ENCODE results near the gene FBXL19. TPM values are rescaled to one million over a fixed set of nuclear protein-coding genes. Genes with fewer than 3 reads are reported as not detected.

FBXL19 gene
- total RNA-seq, 1 experiment from 2014 or later, result 70.8 TPM

- Histone ChIP-seq H3K9me3 (ENCODE audit: insufficient read depth, low read depth) (no peaks in the 10 kb centered on the region), H3K9me2 (ENCODE audit: insufficient read depth) (no peaks in the 10 kb centered on the region), H3K36me3 (ENCODE audit: low read depth) (no peaks in the 10 kb centered on the region), H3K79me2 (ENCODE audit: low read depth) (no peaks in the 10 kb centered on the region), H4K20me1 (ENCODE audit: insufficient read depth) (no peaks in the 10 kb centered on the region), H3K4me3 (no peak overlapping the region), H3K27ac (no peak overlapping the region), H3K27me3 (ENCODE audit: insufficient read depth, low read depth) (no peaks in the 10 kb centered on the region), H3K4me1 (replicated peaks; ENCODE audit: insufficient read depth) (0 out of 2 replicates have a peak, but pooled peaks cover 12% of the 10 kb centered on the region), H3K4me2 (no peak overlapping the region), H3F3A (ENCODE audit: insufficient read depth, low read depth) (peaks cover 39% of the 10 kb centered on the region; the same call in 1 of the 2 replicates), H2AFZ (no peak overlapping the region)
- intact Hi-C loops (cut with micrococcal nuclease; ENCODE audit: unreplicated experiment), result loop anchor here (2.0 kb wide), 1 partner anchor 17 kb away; no protein-coding TSS in a partner anchor
- no peak for DNase-seq
- CTCF ChIA-PET, result no interaction called here
- TF ChIP-seq CTCF (conservative IDR thresholded peaks at IDR 0.05), result no peak
- POLR2A ChIA-PET (ENCODE audit: unreplicated experiment), result no interaction called here
- BruUV-seq (replicated peaks), result no TSS peak
Measured at GRCh38 chr16:30903596-30903995, 19.8 kb upstream of the FBXL19 start.

- no peak overlapping the region for H3K4me2 ChIP-seq
- no peaks in the 10 kb centered on the region for H3K9me2 ChIP-seq (ENCODE audit: insufficient read depth)
- H3K79me2 ChIP-seq (ENCODE audit: low read depth), result no peaks in the 10 kb centered on the region
- no peaks in the 10 kb centered on the region for H3K9me3 ChIP-seq (ENCODE audit: insufficient read depth, low read depth)
- no peak overlapping the region for H3K27ac ChIP-seq
- H3K27me3 ChIP-seq (ENCODE audit: insufficient read depth, low read depth), result no peaks in the 10 kb centered on the region
- no peak for TF ChIP-seq CTCF (conservative IDR thresholded peaks at IDR 0.05)
- TF ChIP-seq EZH2 (IDR thresholded peaks at IDR 0.05; ENCODE audit: low read depth), result no peak
- no peak for DNase-seq
- POLR2A ChIA-PET (ENCODE audit: unreplicated experiment), result interaction anchor here (0.7 kb wide), 1 partner anchor 31 kb away, joined by 7 read pairs; no protein-coding TSS in a partner anchor
- no TSS peak for BruUV-seq (replicated peaks)
- H3F3A ChIP-seq (ENCODE audit: insufficient read depth, low read depth), result peaks cover 39% of the 10 kb centered on the region; the same call in 1 of the 2 replicates
- intact Hi-C loops (cut with micrococcal nuclease; ENCODE audit: unreplicated experiment), result no loop called here
- H3K36me3 ChIP-seq (ENCODE audit: low read depth), result no peaks in the 10 kb centered on the region
- no peak overlapping the region for H2AFZ ChIP-seq
- H3K4me1 ChIP-seq (replicated peaks; ENCODE audit: insufficient read depth), result 0 out of 2 replicates have a peak, but pooled peaks cover 12% of the 10 kb centered on the region
- CTCF ChIA-PET, result no interaction called here
- H3K4me3 ChIP-seq, result no peak overlapping the region
- H4K20me1 ChIP-seq (ENCODE audit: insufficient read depth), result no peaks in the 10 kb centered on the region
Measured at GRCh38 chr16:30904114-30904780, 19.1 kb upstream of the FBXL19 start.

GRCh38 chr16:30907064-30907463 lies 16.3 kb upstream of the FBXL19 start:
- H3F3A ChIP-seq (ENCODE audit: insufficient read depth, low read depth), result peaks cover 31% of the 10 kb centered on the region; the same call in 1 of the 2 replicates
- intact Hi-C loops (cut with micrococcal nuclease; ENCODE audit: unreplicated experiment), result no loop called here
- H3K36me3 ChIP-seq (ENCODE audit: low read depth), result no peaks in the 10 kb centered on the region
- no peaks in the 10 kb centered on the region for H3K9me2 ChIP-seq (ENCODE audit: insufficient read depth)
- H3K4me1 ChIP-seq (replicated peaks; ENCODE audit: insufficient read depth), result 0 out of 2 replicates have a peak, but pooled peaks cover 6% of the 10 kb centered on the region
- H4K20me1 ChIP-seq (ENCODE audit: insufficient read depth), result no peaks in the 10 kb centered on the region
- TF ChIP-seq CTCF (conservative IDR thresholded peaks at IDR 0.05) (no peak), EZH2 (IDR thresholded peaks at IDR 0.05; ENCODE audit: low read depth) (no peak)
- no peak overlapping the region for H3K27ac ChIP-seq
- BruUV-seq (replicated peaks), result no TSS peak
- H3K4me3 ChIP-seq, result no peak overlapping the region
- ChIA-PET POLR2A (ENCODE audit: unreplicated experiment) (interaction anchor here (0.8 kb wide), 1 partner anchor 335 kb away, joined by 3 read pairs; the partner anchor contains the start of gene ZNF688), CTCF (no interaction called here)
- no peak overlapping the region for H2AFZ ChIP-seq
- H3K79me2 ChIP-seq (ENCODE audit: low read depth), result no peaks in the 10 kb centered on the region
- H3K27me3 ChIP-seq (ENCODE audit: insufficient read depth, low read depth), result no peaks in the 10 kb centered on the region
- DNase-seq, result no peak
- H3K9me3 ChIP-seq (ENCODE audit: insufficient read depth, low read depth), result no peaks in the 10 kb centered on the region
- no peak overlapping the region for H3K4me2 ChIP-seq
